H1 (cell line): Measurements from ENCODE around the gene ABLIM1. TPM values are rescaled to one million over a fixed set of nuclear protein-coding genes. Genes with fewer than 3 reads are reported as not detected.

Source experiments
- CTCF ChIA-PET: fragments of 300-600 bp; sonication (Branson Sonifier 250); formaldehyde crosslinking; loops from one replicate; lab custom pipeline; 2021; ENCODE audit not compliant: partially characterized antibody; lab: Charles Lee
- POLR2A ChIA-PET: fragments of 300-600 bp; sonication (Branson Sonifier 250); formaldehyde crosslinking; loops from one replicate; lab custom pipeline; 2021; ENCODE audit warnings: inconsistent platforms; ENCODE audit not compliant: partially characterized antibody; lab: Charles Lee
- DNase-seq, 2 experiments: peaks; one replicate each; pipeline versions ENCODE4 v3.0.0 to v3.0.0-alpha.2; 2010 to 2022; ENCODE audit warnings: low spot score in 2 of 2, low read depth in 1 of 2, mixed read lengths in 1 of 2
- FAIRE-seq: peaks from 2 replicates; lab custom pipeline; 2011; peaks lifted over from hg19 to GRCh38; lab: Jason Lieb, UNC
- H2AFZ ChIP-seq: 2 replicates; pipeline ENCODE4 v1.8.1; 2012; ENCODE audit warnings: low read length, inconsistent platforms
- H2AK5ac ChIP-seq: 2 replicates; pipeline ENCODE4 v1.6.1; 2013; ENCODE audit warnings: low read depth, low read length
- H2BK120ac ChIP-seq: replicated peaks from 2 replicates; pipeline ENCODE3; 2013; ENCODE audit warnings: low read depth, low read length, inconsistent platforms
- H2BK12ac ChIP-seq: 2 replicates; pipeline ENCODE4 v1.6.1; 2013; ENCODE audit warnings: low read depth, low read length
- H2BK15ac ChIP-seq: 2 replicates; pipeline ENCODE4 v1.6.1; 2013; ENCODE audit warnings: low read length
- H2BK20ac ChIP-seq: 2 replicates; pipeline ENCODE4 v1.6.1; 2013; ENCODE audit warnings: low read length
- H2BK5ac ChIP-seq: 2 replicates; pipeline ENCODE4 v1.6.1; 2013; ENCODE audit warnings: low read depth, low read length
- H3K14ac ChIP-seq: 2 replicates; pipeline ENCODE4 v1.6.1; 2013; ENCODE audit warnings: inconsistent platforms; ENCODE audit not compliant: insufficient read length
- H3K18ac ChIP-seq: 2 replicates; pipeline ENCODE4 v1.6.1; 2013; ENCODE audit warnings: low read length; ENCODE audit errors: extremely low read depth
- H3K23ac ChIP-seq: 2 replicates; pipeline ENCODE4 v1.6.1; 2013; ENCODE audit warnings: inconsistent platforms; ENCODE audit not compliant: insufficient read length
- H3K23me2 ChIP-seq: 2 replicates; pipeline ENCODE4 v1.6.1; 2013; ENCODE audit warnings: low read depth, low read length
- H3K27ac ChIP-seq: 2 replicates; pipeline ENCODE4 v1.6.1; 2011; ENCODE audit warnings: low read depth, low read length, inconsistent platforms
- H3K27me3 ChIP-seq, 4 experiments: replicated peaks in 1 of 4; 1 replicate in 1 of 4; 2 replicates in 3 of 4; pipeline versions ENCODE4 v1.6.1 to v1.8.1; 2011 to 2013; ENCODE audit warnings: low read length in 3 of 4, mild to moderate bottlenecking in 3 of 4, inconsistent platforms in 2 of 4, mixed read lengths in 2 of 4, moderate library complexity in 1 of 4; ENCODE audit not compliant: control insufficient read depth in 3 of 4, insufficient read depth in 3 of 4; ENCODE audit errors: extremely low read depth in 1 of 4
- H3K36me3 ChIP-seq, 4 experiments: 2 replicates each; pipeline versions ENCODE4 v1.6.1 to v1.8.1; 2011 to 2013; ENCODE audit warnings: mild to moderate bottlenecking in 4 of 4, low read length in 3 of 4, moderate library complexity in 2 of 4, control low read depth in 1 of 4, inconsistent platforms in 1 of 4; ENCODE audit not compliant: insufficient read depth in 4 of 4, control insufficient read depth in 2 of 4
- H3K4ac ChIP-seq: replicated peaks from 2 replicates; pipeline ENCODE3; 2013; ENCODE audit warnings: low read length, low read depth, mixed read lengths, inconsistent platforms; ENCODE audit not compliant: insufficient read length
- H3K4me1 ChIP-seq, 4 experiments: replicated peaks in 1 of 4; 1 replicate in 1 of 4; 2 replicates in 3 of 4; pipeline versions ENCODE4 v1.6.1 to v1.8.1; 2011 to 2013; ENCODE audit warnings: low read length in 3 of 4, inconsistent platforms in 2 of 4, mixed read lengths in 1 of 4; ENCODE audit not compliant: insufficient read depth in 4 of 4, control insufficient read depth in 3 of 4
- H3K4me2 ChIP-seq, 2 experiments: 2 replicates each; pipeline versions ENCODE4 v1.6.1 to v1.8.1; 2011 to 2013; ENCODE audit warnings: low read depth in 2 of 2, low read length in 2 of 2, control low read depth in 1 of 2, inconsistent platforms in 1 of 2, mild to moderate bottlenecking in 1 of 2; ENCODE audit not compliant: insufficient read depth in 1 of 2
- H3K4me3 ChIP-seq, 4 experiments: fragments of 200-600, 300-600 bp in 1 of 4; sonication (generic), shearing (Covaris generic), sonication (Bioruptor Twin) in 1 of 4; 2 replicates each; pipeline versions ENCODE4 v1.5.1 to v1.8.1; 2011 to 2016; ENCODE audit warnings: low read length in 4 of 4, low read depth in 3 of 4, control low read depth in 2 of 4, inconsistent platforms in 2 of 4, mild to moderate bottlenecking in 2 of 4, mixed read lengths in 1 of 4, moderate library complexity in 1 of 4; ENCODE audit not compliant: insufficient read depth in 2 of 4; ENCODE audit errors: extremely low read depth in 1 of 4
- H3K56ac ChIP-seq: replicated peaks from 2 replicates; pipeline ENCODE3; 2013; ENCODE audit warnings: low read depth, mild to moderate bottlenecking, mixed read lengths, low read length, inconsistent platforms; ENCODE audit not compliant: insufficient read length
- H3K79me1 ChIP-seq: 2 replicates; pipeline ENCODE4 v1.6.1; 2013; ENCODE audit warnings: low read depth, low read length, control low read depth
- H3K79me2 ChIP-seq, 2 experiments: 2 replicates each; pipeline versions ENCODE4 v1.6.1 to v1.8.1; 2012 to 2013; ENCODE audit warnings: low read length in 2 of 2, mild to moderate bottlenecking in 2 of 2, inconsistent platforms in 1 of 2; ENCODE audit not compliant: insufficient read depth in 2 of 2, control insufficient read depth in 1 of 2
- H3K9ac ChIP-seq, 4 experiments: replicated peaks in 1 of 4; 1 replicate in 1 of 4; 2 replicates in 3 of 4; pipeline versions ENCODE4 v1.6.1 to v1.8.1; 2011 to 2013; ENCODE audit warnings: low read depth in 3 of 4, low read length in 3 of 4, control low read depth in 2 of 4, mild to moderate bottlenecking in 2 of 4, moderate library complexity in 2 of 4, inconsistent platforms in 1 of 4; ENCODE audit errors: extremely low read depth in 1 of 4
- H3K9me3 ChIP-seq, 2 experiments: 2 replicates each; pipeline versions ENCODE4 v1.6.1 to v1.8.1; 2012 to 2013; ENCODE audit warnings: mild to moderate bottlenecking in 2 of 2, moderate library complexity in 2 of 2, control low read depth in 1 of 2, inconsistent platforms in 1 of 2, low read depth in 1 of 2, low read length in 1 of 2, mixed read lengths in 1 of 2; ENCODE audit not compliant: insufficient read depth in 2 of 2
- H4K20me1 ChIP-seq, 2 experiments: replicated peaks in 1 of 2; 2 replicates each; pipeline versions ENCODE3 to v1.8.1; 2011 to 2013; ENCODE audit warnings: inconsistent platforms in 2 of 2, low read length in 2 of 2, mild to moderate bottlenecking in 1 of 2; ENCODE audit not compliant: insufficient read depth in 2 of 2, control insufficient read depth in 1 of 2
- H4K5ac ChIP-seq: 2 replicates; pipeline ENCODE4 v1.6.1; 2013; ENCODE audit warnings: low read length, low read depth, mixed read lengths, inconsistent platforms; ENCODE audit not compliant: insufficient read length
- H4K8ac ChIP-seq: 2 replicates; pipeline ENCODE4 v1.8.0; 2013; ENCODE audit warnings: mild to moderate bottlenecking, moderate library complexity, low read length, inconsistent platforms; ENCODE audit not compliant: insufficient read depth; ENCODE audit errors: extremely low read depth
- H4K91ac ChIP-seq: replicated peaks from 2 replicates; pipeline ENCODE3; 2013; ENCODE audit warnings: low read length, mixed read lengths, inconsistent platforms; ENCODE audit not compliant: insufficient read length
- SP1 ChIP-seq: IDR thresholded peaks from 2 replicates; pipeline ENCODE4 v1.6.1; 2011; ENCODE audit warnings: low read depth, low read length
- WGBS, 2 experiments: shearing (Covaris generic) in 1 of 2; methylation state at CpG; one replicate each; pipeline versions ENCODE4 v1.1.6 to v1.1.7; 2013 to 2015; ENCODE audit warnings: low lambda C conversion rate in 2 of 2, mixed read lengths in 2 of 2, inconsistent platforms in 1 of 2, low coverage in 1 of 2, missing lambda C conversion rate in 1 of 2; ENCODE audit not compliant: insufficient replicate concordance in 2 of 2, insufficient coverage in 1 of 2, insufficient read length in 1 of 2; ENCODE audit errors: extremely low coverage in 1 of 2, missing lambda C conversion rate in 1 of 2; 5-methylcytosine and 5-hydroxymethylcytosine counted together
- long read RNA-seq, 2 experiments: library from RNA in 1 of 2; library from capped mRNA in 1 of 2; stranded (forward); transcript quantifications; one replicate each; pipeline ENCODE4 v2.0.0, GENCODE V29; 2021; ENCODE audit warnings: inconsistent platforms in 1 of 2
- polyA minus RNA-seq, 3 experiments: library from RNA; depleted of rRNA, polyadenylated mRNA; stranded (reverse); fragments of >200 nt; gene quantifications; 1 replicate in 2 of 3; 2 replicates in 1 of 3; pipeline ENCODE4 v1.2.3, GENCODE V29; 2011
- polyA plus RNA-seq, 7 experiments: library from polyadenylated mRNA; depleted of rRNA in 3 of 7; stranded (reverse) in 5 of 7; unstranded in 2 of 7; fragments of >200 nt in 5 of 7; fragments of 200-250 nt in 2 of 7; gene quantifications; 1 replicate in 5 of 7; 2 replicates in 1 of 7; 4 replicates in 1 of 7; pipeline versions ENCODE4 v1.2.1 to v1.2.3, GENCODE V29; 2011 to 2013; ENCODE audit warnings: missing spikeins in 2 of 7, mixed read lengths in 2 of 7
- total RNA-seq: library from RNA; stranded (reverse); fragmentation: NEBNext Ultra II Directional; extraction: Animal tissue kit (Norgen Biotek cat#: 25700); gene quantifications from 2 replicates; pipeline ENCODE4 v1.2.1, GENCODE V29; 2021

ABLIM1 gene
- 51.2 and 52.1 TPM in 2 replicates for total RNA-seq
- 51.7 and 62.6 TPM in 2 replicates for polyA plus RNA-seq (2011; rRNA removed)
- polyA plus RNA-seq (2011; cell fraction: cytosol; rRNA removed): 47.8 TPM
- 52.0 TPM for polyA plus RNA-seq (2011; cell fraction: nucleus; rRNA removed)
- 21.9 to 32.8 TPM (median 29.3 TPM) in 4 replicates for polyA plus RNA-seq (2012, experiment 1 of 2)
- 3.3 TPM for polyA plus RNA-seq (2012, experiment 2 of 2)
- 31.2 TPM for polyA plus RNA-seq (2013, experiment 1 of 2)
- 33.9 TPM for polyA plus RNA-seq (2013, experiment 2 of 2)
- polyA minus RNA-seq (2011; rRNA and poly(A)+ RNA removed): 90.3 and 144 TPM in 2 replicates
- polyA minus RNA-seq (2011; cell fraction: cytosol; rRNA and poly(A)+ RNA removed): 36.0 TPM
- 71.3 TPM for polyA minus RNA-seq (2011; cell fraction: nucleus; rRNA and poly(A)+ RNA removed)
- long read RNA-seq, experiment 1, partial matches to known transcripts: 2 of 47 reads
- long read RNA-seq, experiment 1, other reads (novel, unspliced or antisense): 45 of 47 reads
- long read RNA-seq, experiment 2, partial matches to known transcripts: 9 of 32 reads
- long read RNA-seq, experiment 2, other reads (novel, unspliced or antisense): 23 of 32 reads

- Histone ChIP-seq H2BK15ac (no peak within 1 kb of the TSS), H2BK120ac (no peak within 1 kb of the TSS), H3K27ac (no peak within 1 kb of the TSS), H2BK20ac (no peak within 1 kb of the TSS)
- no peak for TF ChIP-seq SP1
- TF ChIP-seq, all 59 proteins: peak for 0
- H3K36me3 ChIP-seq: no peaks in the 10 kb centered on the region
- no peaks in the 10 kb centered on the region for H4K20me1 ChIP-seq
- H3K79me2 ChIP-seq: no peaks in the 10 kb centered on the region
- H3K9me3 ChIP-seq: no peaks in the 10 kb centered on the region
- no peaks in the 10 kb centered on the region; a peak in 1 of 7 replicates for H3K27me3 ChIP-seq
- WGBS, 2 experiments: 90% methylated on average over 2 of the region's 2 CpGs; no CpG with 5 or more reads in 1 of the 2 experiments
- no peak within 1 kb of the TSS for H2BK12ac ChIP-seq
- H4K8ac ChIP-seq: no peak within 1 kb of the TSS
- no peak within 1 kb of the TSS for H3K14ac ChIP-seq
- H4K91ac ChIP-seq: no peak within 1 kb of the TSS
- H3K4me2 ChIP-seq: no peak within 1 kb of the TSS
- no peak within 1 kb of the TSS for H3K4me3 ChIP-seq
- DNase-seq (no peak), FAIRE-seq (no peak)
- no peak within 1 kb of the TSS for H3K23ac ChIP-seq
- POLR2A ChIA-PET: no interaction called here
- H4K5ac ChIP-seq: no peak within 1 kb of the TSS
- H3K79me1 ChIP-seq: no peaks in the 10 kb centered on the region
- no peak within 1 kb of the TSS for H3K56ac ChIP-seq
- H2BK5ac ChIP-seq: no peak within 1 kb of the TSS
- no peak within 1 kb of the TSS for H2AFZ ChIP-seq
- CTCF ChIA-PET: interaction anchor here (1.2 to 1.7 kb wide), 3 partner anchors 35 to 109 kb away, joined by 3 to 4 read pairs (median 4); no protein-coding TSS in a partner anchor
- H2AK5ac ChIP-seq: no peak within 1 kb of the TSS
- H3K18ac ChIP-seq: no peak within 1 kb of the TSS
- no peak within 1 kb of the TSS for H3K4ac ChIP-seq
- H3K23me2 ChIP-seq: no peaks in the 10 kb centered on the region
- H3K4me1 ChIP-seq: peaks cover 0 to 7% (median 6%) of the 10 kb centered on the region in 4 experiments; a peak in 5 of 7 replicates
- H3K9ac ChIP-seq: no peak within 1 kb of the TSS
These were observed at the start of gene ABLIM1 for GRCh38 chr10:114658175-114658574. TSS of gene ABLIM1 (minus strand) at chr10:114658275. CDS start at chr10:114658200, 75 bp downstream.
